Measurements from ENCODE around the gene KITLG.
"Not testable (repeated sequence)": the region's sequence is repeated elsewhere in the genome, so short reads cannot be mapped to it uniquely, and the experiment has no call there.

The KITLG gene

GRCh38 chr12:88575361-88575970 lies 4.8 kb downstream of the KITLG start:
- peak; percentile 31 to 71 for DNase-seq

GRCh38 chr12:88574278-88574677 lies 6.0 kb downstream of the KITLG start:
- no peak for DNase-seq

- peak in 1 of 2 experiments; percentile 15 for DNase-seq
Observed at GRCh38 chr12:88573583-88573982, 6.7 kb downstream of the KITLG start.

GRCh38 chr12:88572781-88573549 lies 7.3 kb downstream of the KITLG start:
- DNase-seq, result no peak

- DNase-seq, result no peak
Observed at GRCh38 chr12:88571543-88571942, 8.7 kb downstream of the KITLG start.

- DNase-seq, result no peak
Observed at GRCh38 chr12:88570103-88570502, 10.2 kb downstream of the KITLG start.

- DNase-seq, result no peak
Observed at GRCh38 chr12:88566430-88566829, 13.8 kb downstream of the KITLG start.

- no peak for DNase-seq
Observed at GRCh38 chr12:88562846-88563582, 17.3 kb downstream of the KITLG start.

- no peak for DNase-seq
Observed at GRCh38 chr12:88562151-88562550, 18.1 kb downstream of the KITLG start.

GRCh38 chr12:88559772-88560171 lies 20.5 kb downstream of the KITLG start:
- DNase-seq, result no peak

GRCh38 chr12:88559199-88559598 lies 21.1 kb downstream of the KITLG start:
- DNase-seq, result no peak

- DNase-seq, result no peak
Observed at GRCh38 chr12:88558340-88558867, 21.9 kb downstream of the KITLG start.

- DNase-seq, result no peak
Observed at GRCh38 chr12:88556213-88556774, 24.0 kb downstream of the KITLG start.

GRCh38 chr12:88553941-88554658 lies 26.2 kb downstream of the KITLG start:
- DNase-seq, result peak; percentile 74 to 93

- DNase-seq, result no peak
Observed at GRCh38 chr12:88552610-88553079, 27.6 kb downstream of the KITLG start.

GRCh38 chr12:88549929-88550328 lies 30.3 kb downstream of the KITLG start:
- DNase-seq, result no peak

- not testable (repeated sequence) for DNase-seq
Observed at GRCh38 chr12:88547949-88548348, 32.3 kb downstream of the KITLG start.

- no peak for DNase-seq
Observed at GRCh38 chr12:88546853-88547252, 33.4 kb downstream of the KITLG start.

GRCh38 chr12:88546226-88546625 lies 34.0 kb downstream of the KITLG start:
- no peak for DNase-seq

- DNase-seq, result no peak
Observed at GRCh38 chr12:88544991-88545980, 35.0 kb downstream of the KITLG start.

GRCh38 chr12:88539893-88540292 lies 40.4 kb downstream of the KITLG start:
- no peak for DNase-seq

Data from NCI-H2081 (cell line).